SK-N-SH treated with all-trans-retinoic acid at 6 μM for 48 hours (cell line): ENCODE measurements around the gene PLA2G4B.

Experiments used
- ATAC-seq: fragments of 200-7000 bp; cut with Tn5 transposase; 3 replicates; pipeline ENCODE4 v1.9.1; 2020; ENCODE audit warnings: mild to moderate bottlenecking, moderate library complexity
- ARNTL ChIP-seq: fragments of 450-650 bp; formaldehyde crosslinking; IDR thresholded peaks from 2 replicates; pipeline ENCODE4 v1.5.0; 2020; ENCODE audit warnings: low read depth, mild to moderate bottlenecking, moderate library complexity, borderline replicate concordance
- BACH2 ChIP-seq: fragments of 250-450 bp; sonication (Bioruptor Pico); IDR thresholded peaks from 2 replicates; pipeline ENCODE4 v1.9.0; 2021; ENCODE audit warnings: mild to moderate bottlenecking, borderline replicate concordance
- ESRRG ChIP-seq: fragments of 250-450 bp; sonication (Bioruptor Pico); IDR thresholded peaks from 2 replicates; pipeline ENCODE4 v1.6.1; 2021; ENCODE audit warnings: mild to moderate bottlenecking
- GLIS3 ChIP-seq: fragments of 250-450 bp; sonication (Bioruptor Pico); IDR thresholded peaks from 2 replicates; pipeline ENCODE4 v1.5.0; 2020; ENCODE audit warnings: mild to moderate bottlenecking, moderate library complexity
- ISL1 ChIP-seq: fragments of 250-450 bp; sonication (Bioruptor Pico); IDR thresholded peaks from 2 replicates; pipeline ENCODE4 v2.1.2; 2022; ENCODE audit warnings: mild to moderate bottlenecking, moderate library complexity
- OSR1 ChIP-seq: fragments of 250-450 bp; sonication (Bioruptor Pico); IDR thresholded peaks from 2 replicates; pipeline ENCODE4 v1.8.0; 2022; ENCODE audit warnings: moderate library complexity, mild to moderate bottlenecking, inconsistent platforms
- PATZ1 ChIP-seq: fragments of 250-450 bp; sonication (Bioruptor Pico); IDR thresholded peaks from 2 replicates; pipeline ENCODE4 v1.8.0; 2020; ENCODE audit warnings: mild to moderate bottlenecking, moderate library complexity, borderline replicate concordance
- POU6F1 ChIP-seq: fragments of 250-450 bp; sonication (Bioruptor Pico); IDR thresholded peaks from 2 replicates; pipeline ENCODE4 v1.8.0; 2021; ENCODE audit warnings: low read depth, mild to moderate bottlenecking, moderate library complexity, borderline replicate concordance
- PPARA ChIP-seq: fragments of 250-450 bp; sonication (Bioruptor Pico); IDR thresholded peaks from 2 replicates; pipeline ENCODE4 v1.5.0; 2020; ENCODE audit warnings: mild to moderate bottlenecking, borderline replicate concordance
- RARB ChIP-seq: fragments of 250-450 bp; sonication (Bioruptor Pico); IDR thresholded peaks from 2 replicates; pipeline ENCODE4 v1.8.0; 2021; ENCODE audit warnings: mild to moderate bottlenecking, moderate library complexity
- SNAI2 ChIP-seq: fragments of 250-450 bp; sonication (Bioruptor Pico); IDR thresholded peaks from 2 replicates; pipeline ENCODE4 v1.5.0; 2020; ENCODE audit warnings: mild to moderate bottlenecking, moderate library complexity
- TCF4 ChIP-seq: fragments of 250-450 bp; sonication (Bioruptor Pico); IDR thresholded peaks from 2 replicates; pipeline ENCODE4 v1.8.0; 2021; ENCODE audit warnings: mild to moderate bottlenecking, moderate library complexity, borderline replicate concordance
- TOX ChIP-seq: fragments of 250-450 bp; sonication (Bioruptor Pico); IDR thresholded peaks from 2 replicates; pipeline ENCODE4 v1.8.0; 2021; ENCODE audit warnings: mild to moderate bottlenecking, moderate library complexity, borderline replicate concordance
- TSHZ2 ChIP-seq: fragments of 250-450 bp; sonication (Bioruptor Pico); IDR thresholded peaks from 2 replicates; pipeline ENCODE4 v1.5.0; 2020; ENCODE audit warnings: mild to moderate bottlenecking, moderate library complexity
- ZC3H10 ChIP-seq: fragments of 250-450 bp; sonication (Bioruptor Pico); IDR thresholded peaks from 2 replicates; pipeline ENCODE4 v1.5.1; 2021; ENCODE audit warnings: mild to moderate bottlenecking, moderate library complexity
- ZFP3 ChIP-seq: fragments of 250-450 bp; sonication (Bioruptor Pico); IDR thresholded peaks from 2 replicates; pipeline ENCODE4 v1.5.0; 2020; ENCODE audit warnings: mild to moderate bottlenecking, moderate library complexity
- ZFP30 ChIP-seq: fragments of 450-650 bp; formaldehyde crosslinking; IDR thresholded peaks from 2 replicates; pipeline ENCODE4 v1.5.0; 2022; ENCODE audit warnings: mild to moderate bottlenecking, moderate library complexity
- ZNF70 ChIP-seq: fragments of 450-650 bp; formaldehyde crosslinking; IDR thresholded peaks from 2 replicates; pipeline ENCODE4 v1.5.0; 2020; ENCODE audit warnings: mild to moderate bottlenecking, moderate library complexity
- ZNF8 ChIP-seq: fragments of 450-650 bp; formaldehyde crosslinking; IDR thresholded peaks from 2 replicates; pipeline ENCODE4 v1.5.0; 2020; ENCODE audit warnings: mild to moderate bottlenecking, moderate library complexity

PLA2G4B gene

DNA sequence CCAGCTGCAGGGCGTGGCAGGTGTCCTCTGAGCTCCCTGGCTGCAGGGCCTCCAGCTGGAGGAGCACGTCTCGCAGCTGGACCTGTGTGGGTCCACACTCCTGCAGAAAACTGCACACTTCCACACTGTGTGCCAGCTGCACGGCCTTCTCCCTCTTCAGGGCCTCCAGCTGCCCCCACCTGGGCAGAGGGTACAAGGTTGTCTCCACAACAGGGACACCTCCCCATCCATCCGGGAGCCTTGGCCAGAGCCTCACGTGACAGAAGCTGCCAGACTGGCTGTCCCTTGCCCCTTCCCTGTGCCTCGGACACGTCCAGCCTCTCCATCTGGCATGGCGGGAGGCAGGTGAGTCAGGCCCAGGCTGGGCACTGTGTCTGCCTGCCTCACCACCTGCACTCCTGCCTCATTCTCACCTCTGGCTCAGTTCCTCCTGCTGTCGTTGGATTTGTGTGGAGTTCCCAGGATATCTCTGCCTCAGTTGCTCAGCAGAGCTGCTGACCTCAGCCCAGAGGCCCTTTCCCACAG, 40.7 kb downstream of the PLA2G4B start:
- no peak for ATAC-seq
- TF ChIP-seq TSHZ2 = no peak
- no peak for TF ChIP-seq ZFP30 (CRISPR knock-in tag)
- TF ChIP-seq OSR1 (CRISPR knock-in tag) = no peak
- TF ChIP-seq GLIS3 (CRISPR knock-in tag) = no peak
- no peak for TF ChIP-seq ARNTL (CRISPR knock-in tag)
- no peak for TF ChIP-seq PPARA (CRISPR knock-in tag)
- no peak for TF ChIP-seq ZNF70 (CRISPR knock-in tag)
- TF ChIP-seq BACH2 (CRISPR knock-in tag) = no peak
- no peak for TF ChIP-seq ESRRG
- TF ChIP-seq POU6F1 (CRISPR knock-in tag) = no peak
- no peak for TF ChIP-seq TOX
- TF ChIP-seq, all 23 proteins: peak for 0

GRCh38 chr15:41880156-41880877, 41.7 kb downstream of the PLA2G4B start:
- TF ChIP-seq GLIS3 (CRISPR knock-in tag) (no peak), ZC3H10 (CRISPR knock-in tag) (no peak), RARB (CRISPR knock-in tag) (no peak), ZFP3 (CRISPR knock-in tag) (no peak), PPARA (CRISPR knock-in tag) (no peak), PATZ1 (CRISPR knock-in tag) (no peak), TOX (no peak), TCF4 (CRISPR knock-in tag) (no peak), ISL1 (CRISPR knock-in tag) (no peak), POU6F1 (CRISPR knock-in tag) (no peak), ARNTL (CRISPR knock-in tag) (no peak), ZNF8 (no peak), ESRRG (no peak), OSR1 (CRISPR knock-in tag) (no peak), ZFP30 (CRISPR knock-in tag) (no peak), SNAI2 (CRISPR knock-in tag) (no peak), BACH2 (CRISPR knock-in tag) (no peak), TSHZ2 (no peak)
- TF ChIP-seq, all 23 proteins: peak for 0
- no peak for ATAC-seq
